GM21825 (cell line): ENCODE measurements around the gene PBX4.
"Not testable (repeated sequence)": the region's sequence is repeated elsewhere in the genome, so short reads cannot be mapped to it uniquely, and the experiment has no call there.

Experiments
- ATAC-seq: cut with Tn5 transposase; IDR thresholded peaks from one replicate; pipeline ENCODE4 v1.9.1; 2021; ENCODE audit warnings: mild to moderate bottlenecking, moderate library complexity; ENCODE audit not compliant: unreplicated experiment

Gene PBX4

GRCh38 chr19:19627621-19628500, 9.4 kb upstream of the PBX4 start, which contains the start of gene LPAR2:
Gene LPAR2, minus strand, starts transcription at chr19:19628220. Its CDS starts 945 bp downstream, at chr19:19627275.
- peak; percentile 54 for ATAC-seq

GRCh38 chr19:19626516-19627472, 8.3 kb upstream of the PBX4 start:
- no peak for ATAC-seq

- ATAC-seq = no peak
Measured at GRCh38 chr19:19624032-19624570, 5.6 kb upstream of the PBX4 start.

GRCh38 chr19:19623383-19623782, 4.9 kb upstream of the PBX4 start:
- no peak for ATAC-seq

GRCh38 chr19:19619849-19620210, 1.3 kb upstream of the PBX4 start:
- ATAC-seq = no peak

GRCh38 chr19:19619181-19619848, 828 bp upstream of the PBX4 start:
- no peak for ATAC-seq

- no peak for ATAC-seq
Measured at GRCh38 chr19:19615086-19615485, 3.4 kb downstream of the PBX4 start.

- no peak for ATAC-seq
Measured at GRCh38 chr19:19613506-19613905, 5.0 kb downstream of the PBX4 start.

GRCh38 chr19:19610376-19611202, 7.9 kb downstream of the PBX4 start:
- ATAC-seq = no peak

GRCh38 chr19:19606686-19607085, 11.8 kb downstream of the PBX4 start:
- not testable (repeated sequence) for ATAC-seq

- no peak for ATAC-seq
Measured at GRCh38 chr19:19606021-19606420, 12.5 kb downstream of the PBX4 start.

- no peak for ATAC-seq
Measured at GRCh38 chr19:19602713-19603324, 15.7 kb downstream of the PBX4 start.

GRCh38 chr19:19602136-19602712, 16.3 kb downstream of the PBX4 start:
- ATAC-seq = no peak

- no peak for ATAC-seq
Measured at GRCh38 chr19:19600793-19601330, 17.6 kb downstream of the PBX4 start.

- ATAC-seq = not testable (repeated sequence)
Measured at GRCh38 chr19:19598728-19599451, 19.6 kb downstream of the PBX4 start.

- peak; percentile 77 for ATAC-seq
Measured at GRCh38 chr19:19597809-19598306, 20.6 kb downstream of the PBX4 start.

GRCh38 chr19:19595171-19595701, 23.3 kb downstream of the PBX4 start:
- ATAC-seq = no peak

GRCh38 chr19:19594381-19594780, 24.1 kb downstream of the PBX4 start:
- ATAC-seq = no peak
